ENCODE data around the gene METTL3.

DNA sequence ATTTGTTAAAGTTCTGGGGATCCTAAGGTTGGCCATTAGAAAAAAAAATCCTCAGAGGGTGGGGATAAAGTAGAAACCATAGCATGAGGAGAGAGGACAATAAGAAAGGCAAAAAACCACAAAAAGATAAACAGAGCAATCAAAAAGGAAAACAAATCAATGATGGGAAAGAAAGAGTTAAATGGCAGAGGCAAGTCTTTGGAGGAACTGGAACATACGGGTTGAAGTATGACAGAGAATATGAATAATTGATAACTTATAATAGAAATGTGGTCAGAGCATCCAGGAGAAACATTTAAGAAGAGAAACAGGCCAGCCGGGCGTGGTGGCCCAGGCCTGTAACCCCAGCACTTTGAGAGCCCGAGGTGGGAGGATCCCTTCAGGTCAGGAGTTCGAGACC is 32.8 kb upstream of the METTL3 start:
- TF ChIP-seq, protein P1, sequence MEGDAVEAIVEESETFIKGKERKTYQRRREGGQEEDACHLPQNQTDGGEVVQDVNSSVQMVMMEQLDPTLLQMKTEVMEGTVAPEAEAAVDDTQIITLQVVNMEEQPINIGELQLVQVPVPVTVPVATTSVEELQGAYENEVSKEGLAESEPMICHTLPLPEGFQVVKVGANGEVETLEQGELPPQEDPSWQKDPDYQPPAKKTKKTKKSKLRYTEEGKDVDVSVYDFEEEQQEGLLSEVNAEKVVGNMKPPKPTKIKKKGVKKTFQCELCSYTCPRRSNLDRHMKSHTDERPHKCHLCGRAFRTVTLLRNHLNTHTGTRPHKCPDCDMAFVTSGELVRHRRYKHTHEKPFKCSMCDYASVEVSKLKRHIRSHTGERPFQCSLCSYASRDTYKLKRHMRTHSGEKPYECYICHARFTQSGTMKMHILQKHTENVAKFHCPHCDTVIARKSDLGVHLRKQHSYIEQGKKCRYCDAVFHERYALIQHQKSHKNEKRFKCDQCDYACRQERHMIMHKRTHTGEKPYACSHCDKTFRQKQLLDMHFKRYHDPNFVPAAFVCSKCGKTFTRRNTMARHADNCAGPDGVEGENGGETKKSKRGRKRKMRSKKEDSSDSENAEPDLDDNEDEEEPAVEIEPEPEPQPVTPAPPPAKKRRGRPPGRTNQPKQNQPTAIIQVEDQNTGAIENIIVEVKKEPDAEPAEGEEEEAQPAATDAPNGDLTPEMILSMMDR (IDR thresholded peaks at IDR 0.05; ENCODE audit: insufficient read depth, low read length, poor library complexity, severe bottlenecking): no peak
- TF ChIP-seq EZH2phosphoT487 (conservative IDR thresholded peaks at IDR 0.05; ENCODE audit: low read length): no peak
